Measurements from ENCODE around the gene PNPLA8.

- no peak for TF ChIP-seq CTCF (IDR thresholded peaks at IDR 0.05)
- TF ChIP-seq POLR2A (IDR thresholded peaks at IDR 0.05): no peak
Observed at GRCh38 chr7:108486291-108486966, 39.5 kb downstream of the PNPLA8 start.
